A549 (cell line): ENCODE data around the gene CCDC97.

ENCODE experiments used
- BHLHE40 ChIP-seq: IDR thresholded peaks from 2 replicates; pipeline ENCODE4 v1.6.1; 2012; ENCODE audit warnings: low read depth, low read length, inconsistent platforms
- CEBPB ChIP-seq, 2 experiments: fragments of >200 bp in 1 of 2; sonication (Bioruptor Twin) in 1 of 2; formaldehyde crosslinking in 1 of 2; IDR thresholded peaks; 2 replicates each; pipeline ENCODE4 v1.6.1; 2012 to 2016
- CHD2 ChIP-seq: fragments of 150-350 bp; IDR thresholded peaks from 2 replicates; pipeline ENCODE4 v1.6.1; 2014; ENCODE audit warnings: low read length; ENCODE audit not compliant: partially characterized antibody
- KDM1A ChIP-seq: fragments of 200-600 bp; sonication (generic); IDR thresholded peaks from 2 replicates; pipeline ENCODE4 v1.6.1; 2016; ENCODE audit warnings: low read depth, mild to moderate bottlenecking
- NFE2L2 ChIP-seq: fragments of 150-350 bp; conservative IDR thresholded peaks from 2 replicates; pipeline ENCODE4 v1.6.1; 2014; ENCODE audit warnings: low read length
- POLR2A ChIP-seq: IDR thresholded peaks from 2 replicates; pipeline ENCODE4 v1.6.1; 2012; ENCODE audit warnings: mild to moderate bottlenecking, low read length
- RAD21 ChIP-seq, 2 experiments: fragments of >200 bp in 1 of 2; sonication (Bioruptor Twin) in 1 of 2; formaldehyde crosslinking in 1 of 2; IDR thresholded peaks in 1 of 2; conservative IDR thresholded peaks in 1 of 2; 2 replicates in 1 of 2; 3 replicates in 1 of 2; pipeline ENCODE4 v1.6.1; 2012 to 2018; ENCODE audit warnings: inconsistent platforms in 1 of 2
- SMC3 ChIP-seq: fragments of >200 bp; sonication (Bioruptor Twin); formaldehyde crosslinking; IDR thresholded peaks from 3 replicates; pipeline ENCODE4 v1.6.1; 2018; ENCODE audit warnings: inconsistent platforms
- TF ChIP-seq, protein P1 (sequence below): fragments of >200 bp; sonication (Bioruptor Twin); formaldehyde crosslinking; IDR thresholded peaks from 3 replicates; pipeline ENCODE4 v1.5.1; 2016
- TF ChIP-seq, protein P2 (sequence below): fragments of 200-600 bp; sonication (generic); IDR thresholded peaks from 2 replicates; pipeline ENCODE4 v1.6.1; 2016; ENCODE audit warnings: antibody characterized with exemption, mild to moderate bottlenecking, moderate library complexity
- TF ChIP-seq, protein P3 (sequence below): fragments of 150-350 bp; IDR thresholded peaks from 2 replicates; pipeline ENCODE4 v1.6.1; 2014; ENCODE audit warnings: low read depth, mild to moderate bottlenecking, low read length

DNA sequence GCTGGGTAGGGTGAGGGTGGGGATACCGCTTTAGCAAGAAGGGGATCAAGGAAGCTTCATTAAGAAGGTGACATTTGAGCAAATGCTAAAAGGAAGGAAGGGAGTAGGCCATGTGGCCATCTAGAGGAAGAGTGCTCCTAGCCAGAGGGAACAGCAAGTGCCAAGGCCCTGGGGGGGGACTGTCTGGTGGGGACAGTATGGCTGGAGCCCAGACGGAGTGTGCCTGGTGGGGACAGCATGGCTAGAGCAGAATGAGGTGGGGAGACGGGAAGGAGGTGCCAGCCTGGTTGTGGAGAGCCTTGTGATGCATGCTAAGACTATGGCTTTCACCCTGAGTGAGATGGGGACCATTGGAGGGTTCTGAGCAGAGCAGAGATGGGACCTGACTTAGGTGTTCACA is 45.8 kb downstream of the CCDC97 start:
- TF ChIP-seq SMC3 (no peak), POLR2A (no peak), NFE2L2 (no peak), KDM1A (no peak), CHD2 (no peak), BHLHE40 (no peak), RAD21 (conservative IDR thresholded peaks at IDR 0.05 in 1 of 2, IDR thresholded peaks at IDR 0.05 in 1 of 2) (no peak), CEBPB (IDR thresholded peaks at IDR 0.05) (no peak)
- TF ChIP-seq, protein P1, sequence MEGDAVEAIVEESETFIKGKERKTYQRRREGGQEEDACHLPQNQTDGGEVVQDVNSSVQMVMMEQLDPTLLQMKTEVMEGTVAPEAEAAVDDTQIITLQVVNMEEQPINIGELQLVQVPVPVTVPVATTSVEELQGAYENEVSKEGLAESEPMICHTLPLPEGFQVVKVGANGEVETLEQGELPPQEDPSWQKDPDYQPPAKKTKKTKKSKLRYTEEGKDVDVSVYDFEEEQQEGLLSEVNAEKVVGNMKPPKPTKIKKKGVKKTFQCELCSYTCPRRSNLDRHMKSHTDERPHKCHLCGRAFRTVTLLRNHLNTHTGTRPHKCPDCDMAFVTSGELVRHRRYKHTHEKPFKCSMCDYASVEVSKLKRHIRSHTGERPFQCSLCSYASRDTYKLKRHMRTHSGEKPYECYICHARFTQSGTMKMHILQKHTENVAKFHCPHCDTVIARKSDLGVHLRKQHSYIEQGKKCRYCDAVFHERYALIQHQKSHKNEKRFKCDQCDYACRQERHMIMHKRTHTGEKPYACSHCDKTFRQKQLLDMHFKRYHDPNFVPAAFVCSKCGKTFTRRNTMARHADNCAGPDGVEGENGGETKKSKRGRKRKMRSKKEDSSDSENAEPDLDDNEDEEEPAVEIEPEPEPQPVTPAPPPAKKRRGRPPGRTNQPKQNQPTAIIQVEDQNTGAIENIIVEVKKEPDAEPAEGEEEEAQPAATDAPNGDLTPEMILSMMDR, result no peak
- TF ChIP-seq, protein P2, sequence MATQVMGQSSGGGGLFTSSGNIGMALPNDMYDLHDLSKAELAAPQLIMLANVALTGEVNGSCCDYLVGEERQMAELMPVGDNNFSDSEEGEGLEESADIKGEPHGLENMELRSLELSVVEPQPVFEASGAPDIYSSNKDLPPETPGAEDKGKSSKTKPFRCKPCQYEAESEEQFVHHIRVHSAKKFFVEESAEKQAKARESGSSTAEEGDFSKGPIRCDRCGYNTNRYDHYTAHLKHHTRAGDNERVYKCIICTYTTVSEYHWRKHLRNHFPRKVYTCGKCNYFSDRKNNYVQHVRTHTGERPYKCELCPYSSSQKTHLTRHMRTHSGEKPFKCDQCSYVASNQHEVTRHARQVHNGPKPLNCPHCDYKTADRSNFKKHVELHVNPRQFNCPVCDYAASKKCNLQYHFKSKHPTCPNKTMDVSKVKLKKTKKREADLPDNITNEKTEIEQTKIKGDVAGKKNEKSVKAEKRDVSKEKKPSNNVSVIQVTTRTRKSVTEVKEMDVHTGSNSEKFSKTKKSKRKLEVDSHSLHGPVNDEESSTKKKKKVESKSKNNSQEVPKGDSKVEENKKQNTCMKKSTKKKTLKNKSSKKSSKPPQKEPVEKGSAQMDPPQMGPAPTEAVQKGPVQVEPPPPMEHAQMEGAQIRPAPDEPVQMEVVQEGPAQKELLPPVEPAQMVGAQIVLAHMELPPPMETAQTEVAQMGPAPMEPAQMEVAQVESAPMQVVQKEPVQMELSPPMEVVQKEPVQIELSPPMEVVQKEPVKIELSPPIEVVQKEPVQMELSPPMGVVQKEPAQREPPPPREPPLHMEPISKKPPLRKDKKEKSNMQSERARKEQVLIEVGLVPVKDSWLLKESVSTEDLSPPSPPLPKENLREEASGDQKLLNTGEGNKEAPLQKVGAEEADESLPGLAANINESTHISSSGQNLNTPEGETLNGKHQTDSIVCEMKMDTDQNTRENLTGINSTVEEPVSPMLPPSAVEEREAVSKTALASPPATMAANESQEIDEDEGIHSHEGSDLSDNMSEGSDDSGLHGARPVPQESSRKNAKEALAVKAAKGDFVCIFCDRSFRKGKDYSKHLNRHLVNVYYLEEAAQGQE, result no peak
- TF ChIP-seq, protein P3, sequence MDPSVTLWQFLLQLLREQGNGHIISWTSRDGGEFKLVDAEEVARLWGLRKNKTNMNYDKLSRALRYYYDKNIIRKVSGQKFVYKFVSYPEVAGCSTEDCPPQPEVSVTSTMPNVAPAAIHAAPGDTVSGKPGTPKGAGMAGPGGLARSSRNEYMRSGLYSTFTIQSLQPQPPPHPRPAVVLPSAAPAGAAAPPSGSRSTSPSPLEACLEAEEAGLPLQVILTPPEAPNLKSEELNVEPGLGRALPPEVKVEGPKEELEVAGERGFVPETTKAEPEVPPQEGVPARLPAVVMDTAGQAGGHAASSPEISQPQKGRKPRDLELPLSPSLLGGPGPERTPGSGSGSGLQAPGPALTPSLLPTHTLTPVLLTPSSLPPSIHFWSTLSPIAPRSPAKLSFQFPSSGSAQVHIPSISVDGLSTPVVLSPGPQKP, result no peak
